NCI-H187 (cell line): ENCODE measurements around the gene SPON1.

Source experiments
- DNase-seq, 2 experiments: peaks; one replicate each; lab custom pipeline; 2025; lab: John Stamatoyannopoulos, UW

Gene SPON1

DNA sequence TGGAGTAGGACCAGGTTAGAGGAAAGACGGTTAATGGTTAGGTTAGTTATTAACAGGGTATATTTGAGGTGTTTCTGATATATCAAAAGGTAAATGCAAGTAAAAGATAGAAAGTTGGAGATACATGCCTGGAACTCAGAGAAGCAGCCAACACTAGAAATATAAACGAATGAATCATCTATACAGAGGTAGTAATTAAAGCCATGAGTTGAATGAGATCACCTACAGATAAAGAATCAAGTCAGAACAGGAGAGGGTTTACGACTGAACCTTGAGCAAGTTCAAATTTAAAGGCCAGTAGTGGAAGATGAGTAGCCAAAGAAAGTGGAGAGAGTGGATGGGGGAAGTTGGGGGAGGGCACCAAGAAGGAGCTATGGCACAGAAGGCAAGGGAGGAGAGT, 73.9 kb downstream of the SPON1 start:
- no peak for DNase-seq

DNA sequence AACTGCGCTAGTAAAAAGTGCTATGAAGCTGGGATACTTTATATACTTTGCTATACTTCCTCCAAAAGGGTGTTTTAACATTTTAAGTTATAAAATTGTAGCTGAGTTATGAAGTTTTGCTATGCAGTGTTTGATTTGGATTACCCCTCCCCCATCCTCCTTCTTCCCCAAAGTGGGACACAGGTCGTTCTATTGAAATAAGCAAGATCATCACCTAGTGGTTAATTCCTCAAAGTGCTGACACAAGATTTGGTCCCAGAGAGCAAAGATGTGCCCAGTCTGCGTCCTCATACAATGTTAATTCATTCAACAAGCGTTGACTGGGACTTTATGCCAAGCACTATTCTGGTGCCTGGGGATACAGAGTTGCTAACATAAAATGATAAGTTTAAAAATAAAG, 78.5 kb downstream of the SPON1 start:
- no peak for DNase-seq

DNA sequence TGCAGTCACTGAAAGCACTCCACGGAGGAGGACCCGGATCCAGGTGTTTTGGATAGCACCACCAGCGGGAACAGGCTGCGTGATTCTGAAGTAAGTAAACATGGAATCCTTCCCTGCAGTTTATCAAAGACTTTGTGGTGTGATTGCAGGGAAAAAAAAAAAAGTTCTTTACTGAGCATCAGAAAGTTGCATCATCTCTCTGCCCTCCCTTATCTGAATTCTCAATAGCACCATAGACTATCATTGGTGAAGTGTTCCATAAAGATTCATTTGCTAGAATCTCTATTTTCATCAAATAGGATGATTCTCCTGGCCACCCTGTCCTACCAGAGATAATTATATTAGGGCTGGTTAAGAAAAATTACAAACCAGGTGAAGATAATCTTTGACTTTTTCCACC, 79.0 kb downstream of the SPON1 start:
- no peak for DNase-seq

DNA sequence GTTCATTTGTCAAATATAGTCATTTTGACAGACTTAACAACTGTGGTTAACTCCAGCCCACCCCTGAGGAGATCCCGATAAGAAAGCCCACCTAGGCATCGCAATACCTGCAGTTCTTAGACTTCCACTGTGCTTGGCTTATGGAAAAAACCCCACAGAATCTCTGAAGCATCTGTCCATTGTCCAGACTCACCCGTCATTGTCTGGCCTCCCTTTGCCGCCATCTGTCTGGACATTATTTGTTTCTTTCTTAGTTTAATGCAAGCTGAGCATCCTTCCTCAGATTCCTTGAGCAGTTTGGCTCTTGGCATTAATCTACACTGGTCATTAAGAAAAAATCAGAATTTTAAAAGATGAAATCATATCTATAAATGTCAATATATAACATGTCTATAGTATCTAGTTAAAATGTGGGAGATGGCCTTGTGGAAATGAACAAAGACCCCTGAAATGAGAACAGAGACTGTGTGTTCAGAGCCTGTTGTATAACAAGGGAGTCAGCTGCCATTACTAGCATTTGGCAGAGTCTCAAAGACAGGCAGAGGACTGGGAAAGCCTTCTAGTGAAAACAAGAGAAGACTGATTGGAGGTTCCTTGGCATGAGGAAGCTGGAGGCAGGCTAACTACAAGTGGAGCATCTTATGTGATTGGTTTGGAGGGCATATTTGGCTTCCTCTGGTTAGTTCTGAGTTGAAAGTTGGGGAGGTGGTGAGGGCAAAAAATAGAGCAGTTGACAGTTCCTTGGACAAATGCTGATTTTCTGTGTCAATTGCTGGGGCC, 80.4 kb downstream of the SPON1 start:
- no peak for DNase-seq

DNA sequence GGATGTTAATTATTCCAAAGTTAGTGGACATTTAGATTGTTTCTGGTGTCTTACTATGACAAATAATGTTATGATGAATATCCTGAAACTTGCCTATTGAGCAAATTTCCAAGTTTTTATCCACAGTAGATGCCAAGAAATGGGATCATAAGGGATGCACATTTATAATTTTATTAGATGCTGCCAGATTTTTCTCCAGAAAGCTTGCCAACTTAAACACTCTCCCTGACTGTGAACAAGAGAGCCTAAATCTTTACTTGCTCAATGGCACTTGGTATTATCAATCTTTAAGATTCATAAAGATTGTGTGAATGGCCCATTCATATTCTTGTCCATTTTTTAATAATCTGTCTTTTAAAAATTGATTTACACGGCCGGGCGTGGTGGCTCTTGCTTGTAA, 82.4 kb downstream of the SPON1 start:
- DNase-seq = no peak

DNA sequence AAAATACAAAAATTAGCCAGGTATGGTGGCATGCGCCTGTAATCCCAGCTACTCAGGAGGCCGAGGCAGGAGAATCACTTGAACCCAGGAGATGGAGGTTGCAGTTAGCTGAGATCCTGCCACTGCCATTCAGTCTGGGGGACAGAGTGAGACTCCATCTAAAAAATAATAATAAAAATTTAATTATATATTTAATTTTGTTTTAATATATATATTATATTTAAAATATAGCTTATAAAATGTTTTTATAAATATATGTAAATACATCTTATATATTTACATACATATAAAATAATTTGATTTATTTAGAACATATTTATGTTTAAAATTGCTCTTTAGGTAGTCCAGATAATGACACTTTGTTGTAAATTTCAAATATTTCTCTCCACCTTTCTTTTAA, 82.9 kb downstream of the SPON1 start:
- DNase-seq = no peak

DNA sequence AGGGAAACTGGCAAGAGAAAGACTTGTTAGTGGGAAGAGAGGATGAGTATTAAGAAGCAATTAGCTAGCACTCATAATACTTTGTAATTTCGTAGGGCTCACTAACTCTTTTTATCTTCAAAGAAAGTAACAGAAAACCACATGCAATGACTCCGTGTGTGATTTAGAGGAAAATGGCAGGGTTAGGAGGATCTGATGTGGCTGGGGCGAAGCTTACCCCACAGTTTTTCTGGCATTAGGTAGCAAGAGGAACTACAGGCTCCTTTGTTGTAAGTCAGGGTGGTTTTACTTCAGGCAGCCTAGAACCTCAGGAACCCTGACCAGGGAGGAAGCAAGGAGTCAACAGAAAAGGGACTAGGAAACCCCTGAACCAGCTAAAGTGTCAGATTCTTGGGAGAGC, 89.7 kb downstream of the SPON1 start:
- DNase-seq = no peak

DNA sequence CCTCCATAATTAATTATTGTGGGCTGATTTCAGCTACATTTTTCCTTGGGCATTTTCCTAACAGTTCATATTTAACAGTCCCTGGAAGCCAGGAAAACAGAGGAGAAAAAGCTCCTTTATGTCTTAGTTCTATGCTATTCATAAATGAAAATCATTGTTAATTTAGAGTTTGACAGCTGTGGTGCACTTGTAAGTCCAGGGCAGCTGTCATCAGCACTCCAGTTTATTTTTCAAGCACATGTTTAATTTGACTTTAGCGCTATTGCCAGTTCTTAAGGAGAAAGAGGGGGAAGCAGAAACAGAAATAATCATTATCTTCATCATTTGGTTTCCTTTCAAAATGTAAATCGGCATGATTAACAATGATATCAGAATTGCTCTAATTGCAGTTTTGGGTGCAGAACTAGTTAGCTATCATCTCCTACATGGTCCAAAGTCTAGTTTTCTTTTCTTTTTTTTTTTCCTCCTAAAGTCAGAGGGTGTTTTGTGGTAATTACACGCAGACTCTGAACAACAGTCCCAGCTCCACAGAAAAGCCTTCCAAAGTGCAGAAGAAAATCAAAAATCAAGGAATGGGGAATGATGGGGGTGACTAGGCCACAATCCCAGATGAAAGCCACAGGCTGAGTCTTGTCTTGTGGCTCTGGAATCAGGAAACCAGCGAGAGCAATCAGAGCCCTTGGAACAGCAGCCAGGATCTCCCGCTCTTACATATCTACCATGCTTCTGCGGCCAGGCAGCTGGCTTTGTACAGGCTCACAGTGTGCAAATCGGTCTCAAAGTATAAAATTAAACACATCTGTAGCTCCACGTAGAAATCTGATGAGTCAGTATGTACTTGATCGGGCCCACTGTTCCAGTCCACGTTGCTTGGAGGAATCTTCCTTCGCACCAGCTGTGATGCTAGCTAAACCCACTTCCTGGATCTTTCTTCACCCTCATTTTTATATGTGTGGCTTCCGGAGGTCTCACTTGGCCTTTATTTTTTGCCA, 91.9 kb downstream of the SPON1 start:
- DNase-seq = no peak

DNA sequence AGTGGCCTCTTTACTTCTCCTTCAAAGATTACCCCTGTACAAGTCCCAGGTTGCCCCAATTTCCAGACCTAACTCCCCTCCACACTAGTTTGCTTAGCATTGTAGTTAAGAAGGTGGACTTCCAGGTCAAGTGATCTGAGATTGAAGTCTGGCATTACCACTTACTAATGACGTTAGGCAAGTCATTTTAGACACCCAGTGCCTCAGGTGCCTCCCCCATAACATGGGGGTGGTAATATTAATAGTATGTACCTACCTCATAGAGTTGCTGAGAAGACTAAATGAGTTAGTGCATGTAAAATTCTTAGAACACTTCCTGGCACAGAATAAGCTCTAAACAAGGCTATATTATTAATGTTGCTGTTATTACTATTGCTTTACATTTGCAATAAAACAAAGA, 93.4 kb downstream of the SPON1 start:
- no peak for DNase-seq

DNA sequence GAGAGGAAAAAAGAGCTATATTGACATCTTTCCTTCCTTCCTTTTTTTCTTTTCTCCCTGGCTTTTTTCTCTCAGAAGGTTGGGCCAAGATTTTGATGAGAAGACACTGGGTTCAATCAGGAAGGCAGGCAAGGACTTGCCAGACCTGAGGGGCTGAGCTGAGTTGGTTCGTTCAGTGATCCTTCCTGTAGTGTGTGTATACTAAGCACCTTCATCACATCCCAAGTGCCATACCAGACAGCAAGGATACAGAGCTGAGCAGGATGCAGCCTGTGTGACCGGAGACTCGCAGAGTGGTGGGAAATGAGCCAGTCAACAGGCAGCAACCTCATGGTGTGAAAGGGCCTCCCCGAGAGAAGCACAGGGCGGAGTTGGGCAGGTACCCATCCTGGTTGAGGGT, 95.5 kb downstream of the SPON1 start:
- no peak for DNase-seq

DNA sequence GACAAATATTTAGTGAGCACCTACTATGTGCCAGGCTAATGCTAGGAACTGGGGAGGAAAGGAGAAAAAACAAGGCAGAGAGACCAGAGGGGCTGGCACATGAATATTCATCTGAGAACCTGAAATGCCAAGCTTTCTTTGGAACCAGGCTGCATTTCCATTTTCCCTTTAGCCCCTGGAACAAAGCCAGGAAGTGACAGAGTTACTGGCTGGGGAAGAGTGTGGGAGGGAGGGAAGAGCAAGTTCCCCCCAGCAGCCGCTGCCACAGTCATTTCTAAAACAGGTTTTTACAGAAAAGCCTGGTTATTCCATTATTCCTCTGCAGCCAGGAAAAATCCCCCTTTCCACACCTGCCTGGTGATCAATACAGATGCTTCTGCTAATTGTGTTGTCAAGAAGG, 97.0 kb downstream of the SPON1 start:
- DNase-seq = no peak

DNA sequence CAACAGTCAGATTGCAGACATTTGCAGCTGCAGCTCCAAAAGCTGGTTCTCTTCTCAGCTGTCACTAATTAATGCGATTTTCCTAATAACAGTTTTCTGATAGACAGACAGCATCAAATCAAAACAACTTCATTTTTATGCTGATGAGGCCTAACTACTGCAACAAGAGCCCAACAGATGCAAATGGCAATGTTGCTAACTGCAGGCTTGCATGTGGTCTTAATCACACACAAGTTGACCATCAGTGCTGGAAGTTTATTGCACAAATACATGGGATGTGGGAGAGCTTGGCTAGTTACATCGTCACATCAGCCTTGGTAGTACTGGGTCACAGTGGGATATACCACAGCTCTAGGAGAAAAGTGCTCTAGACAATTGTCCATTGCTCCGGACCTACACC, 99.2 kb downstream of the SPON1 start:
- no peak for DNase-seq

DNA sequence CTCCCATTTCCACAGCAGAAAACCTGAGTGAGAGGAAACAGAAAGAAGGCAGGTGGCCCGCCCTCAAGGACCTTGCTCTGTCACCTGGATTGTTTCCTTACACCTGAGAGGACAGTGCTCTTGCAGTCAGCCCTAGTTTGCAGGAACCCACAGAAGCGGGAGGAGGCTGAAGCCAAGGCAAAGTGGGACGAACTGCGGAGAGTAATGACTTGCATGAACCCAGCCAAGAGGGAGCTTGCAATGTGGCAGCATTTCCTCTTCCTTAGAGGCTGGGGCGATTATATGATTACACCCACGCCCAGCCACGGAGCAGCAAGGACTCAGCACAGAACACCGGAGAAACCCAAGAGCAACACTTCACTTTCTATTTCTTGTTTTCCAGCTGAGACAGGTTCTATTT, 102.6 kb downstream of the SPON1 start:
- no peak for DNase-seq

DNA sequence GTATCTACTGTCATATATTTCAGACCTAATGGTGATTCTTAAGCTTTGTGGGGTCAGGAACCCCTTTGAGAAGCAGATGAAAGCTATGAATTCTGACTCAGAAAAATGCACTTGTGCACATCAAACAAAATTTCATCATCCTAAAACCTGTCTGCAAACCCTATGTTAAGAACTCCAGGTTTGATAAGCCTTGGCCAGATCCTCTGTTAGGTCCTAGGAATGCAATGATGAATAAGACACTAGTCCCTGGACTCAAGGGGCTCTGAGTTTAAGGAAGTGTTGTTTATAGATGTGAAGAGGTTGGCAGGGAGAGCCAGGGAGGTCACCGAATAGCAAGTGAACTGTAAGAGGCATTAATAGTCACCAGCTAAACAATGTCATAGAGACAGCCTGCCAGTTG, 103.2 kb downstream of the SPON1 start:
- DNase-seq = no peak

DNA sequence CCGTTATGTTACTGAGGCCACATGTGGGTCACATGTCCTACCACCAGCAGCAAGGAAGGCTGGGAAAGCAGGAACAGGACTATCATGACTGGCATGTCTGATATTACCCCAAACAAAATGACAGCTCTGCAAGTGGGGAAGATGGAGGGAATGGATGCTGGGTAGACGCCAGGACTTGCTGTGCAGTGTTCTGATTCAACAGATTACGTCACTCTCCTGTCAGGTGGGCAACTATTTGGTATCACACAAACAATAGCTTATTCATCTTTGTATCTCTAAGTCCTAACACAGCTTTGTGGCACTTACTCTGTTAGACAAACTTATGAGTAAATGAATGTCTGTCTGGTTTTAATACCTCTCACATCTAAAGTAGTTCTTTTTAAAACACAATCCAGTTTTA, 105.2 kb downstream of the SPON1 start:
- no peak for DNase-seq

DNA sequence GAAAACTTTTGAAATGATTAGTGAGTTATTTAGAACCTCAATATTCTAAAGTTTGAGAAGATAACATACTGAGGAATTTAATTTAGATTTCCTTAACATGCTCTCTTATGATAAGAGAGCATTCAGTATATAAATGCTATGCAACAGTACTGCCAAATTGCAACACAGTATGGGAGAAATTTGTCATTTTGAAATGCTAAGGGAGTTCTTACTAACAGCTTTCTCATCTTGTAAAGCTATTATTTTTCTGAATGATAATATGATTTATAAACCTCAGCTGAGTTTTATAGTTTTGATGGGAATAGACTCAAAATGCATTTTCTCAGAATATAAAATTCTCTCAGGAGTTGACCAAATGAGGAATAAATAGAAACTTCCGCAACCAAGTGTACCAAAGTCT, 108.4 kb downstream of the SPON1 start:
- DNase-seq = no peak

DNA sequence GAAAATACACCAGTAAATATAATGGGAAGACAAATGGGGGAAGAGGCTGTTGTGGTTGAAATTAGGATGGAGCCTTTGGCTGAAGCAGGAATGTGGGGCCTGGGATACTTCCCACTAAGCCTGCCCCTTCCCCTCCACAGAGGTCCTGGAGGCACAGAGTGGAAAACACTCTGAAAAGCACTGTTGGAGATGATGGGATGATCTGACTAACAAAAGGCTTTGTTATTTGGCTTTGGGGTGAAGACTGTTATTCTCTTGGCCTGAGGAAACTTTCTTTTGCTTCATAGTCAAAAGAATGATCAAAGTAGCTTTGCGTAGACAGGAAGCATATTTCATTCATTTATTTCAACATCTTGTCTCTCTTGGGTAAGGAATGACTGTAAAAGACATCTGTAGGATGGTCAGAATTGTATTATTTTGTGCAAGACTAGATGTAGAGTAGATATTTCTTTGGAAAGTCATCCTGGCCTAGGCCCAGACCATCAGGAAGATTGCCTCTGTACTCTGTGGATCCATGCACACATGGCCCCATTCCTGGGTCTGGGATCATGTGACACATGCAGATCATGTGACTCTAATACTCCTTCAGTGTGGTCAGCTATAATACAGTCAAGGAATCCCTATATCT, 111.4 kb downstream of the SPON1 start:
- DNase-seq = no peak

DNA sequence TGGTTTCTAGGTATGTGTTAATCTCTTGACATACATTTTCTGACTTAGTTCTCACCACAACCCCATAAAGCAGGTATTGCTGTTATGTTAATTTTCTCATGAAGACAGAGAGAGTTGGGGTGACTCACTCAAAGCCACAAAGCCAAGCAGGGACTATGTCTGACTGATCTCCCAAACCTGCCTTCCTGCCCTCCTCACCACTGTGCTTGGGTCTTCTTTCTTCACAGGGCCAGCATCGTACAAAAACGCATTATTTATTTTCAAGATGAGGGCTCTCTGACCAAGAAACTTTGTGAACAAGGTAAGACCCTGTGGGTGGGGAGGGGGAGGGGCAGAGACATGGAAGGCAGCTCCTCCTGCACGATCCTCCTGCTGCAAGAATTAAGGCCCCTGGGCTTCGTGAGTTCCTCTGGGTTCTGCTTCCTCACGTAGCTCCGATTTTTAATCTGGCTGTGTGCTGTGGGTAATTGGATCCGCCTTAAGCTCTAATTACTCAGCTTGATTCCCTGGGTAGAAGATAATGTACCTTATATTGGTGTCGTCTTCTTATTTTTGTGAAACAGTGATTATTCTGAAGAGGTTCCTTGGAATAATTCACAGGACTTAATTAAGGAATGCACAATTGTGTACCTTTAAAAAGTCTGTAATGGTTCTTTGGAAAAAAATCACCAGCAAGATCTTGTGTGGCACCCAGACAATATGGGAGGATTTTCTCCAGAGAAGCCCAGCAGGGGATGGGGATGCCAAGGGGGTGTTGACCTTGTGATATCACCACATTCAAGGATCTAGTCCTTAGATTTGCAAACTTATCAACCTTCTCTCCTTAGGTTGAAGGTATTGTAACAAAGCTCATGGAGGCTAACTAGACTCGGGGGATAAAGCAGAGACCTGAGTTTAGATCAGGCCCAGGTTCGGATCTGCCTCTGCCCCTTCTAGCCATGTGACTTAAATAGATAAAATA, 112.9 kb downstream of the SPON1 start:
- DNase-seq = no peak

DNA sequence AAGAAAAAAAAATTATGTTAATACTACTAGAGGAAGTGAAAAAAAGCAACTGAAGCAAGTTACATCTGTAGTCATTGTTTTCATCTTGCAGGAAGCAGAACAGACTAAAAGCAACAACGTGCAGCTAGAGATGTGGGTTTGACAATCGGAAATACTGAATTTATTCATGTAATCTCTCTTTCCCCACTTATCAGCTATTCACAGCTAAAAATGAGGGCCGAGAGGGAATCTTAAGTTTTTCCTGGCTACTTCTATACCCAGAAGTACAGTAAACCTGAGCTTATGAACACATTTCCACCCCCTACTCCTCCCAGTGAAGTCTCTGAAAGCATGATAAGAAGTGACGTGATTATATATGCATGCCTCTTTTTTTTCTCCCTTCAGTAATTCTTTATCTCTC, 116.5 kb downstream of the SPON1 start:
- no peak for DNase-seq

DNA sequence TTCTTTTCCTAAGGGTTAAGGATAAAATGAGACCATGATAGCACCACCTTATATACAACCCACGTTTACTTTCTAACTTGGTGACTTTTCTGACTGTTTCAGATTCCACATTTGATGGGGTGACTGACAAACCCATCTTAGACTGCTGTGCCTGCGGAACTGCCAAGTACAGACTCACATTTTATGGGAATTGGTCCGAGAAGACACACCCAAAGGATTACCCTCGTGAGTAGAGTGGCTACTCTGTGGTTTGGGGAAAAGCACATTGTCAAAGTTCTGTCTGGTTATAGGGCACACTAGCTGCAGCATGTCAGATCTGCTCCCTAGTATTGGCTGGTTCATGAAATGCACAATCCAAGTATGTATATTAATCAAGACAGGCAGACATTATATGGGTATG, 117.3 kb downstream of the SPON1 start:
- DNase-seq = no peak

DNA sequence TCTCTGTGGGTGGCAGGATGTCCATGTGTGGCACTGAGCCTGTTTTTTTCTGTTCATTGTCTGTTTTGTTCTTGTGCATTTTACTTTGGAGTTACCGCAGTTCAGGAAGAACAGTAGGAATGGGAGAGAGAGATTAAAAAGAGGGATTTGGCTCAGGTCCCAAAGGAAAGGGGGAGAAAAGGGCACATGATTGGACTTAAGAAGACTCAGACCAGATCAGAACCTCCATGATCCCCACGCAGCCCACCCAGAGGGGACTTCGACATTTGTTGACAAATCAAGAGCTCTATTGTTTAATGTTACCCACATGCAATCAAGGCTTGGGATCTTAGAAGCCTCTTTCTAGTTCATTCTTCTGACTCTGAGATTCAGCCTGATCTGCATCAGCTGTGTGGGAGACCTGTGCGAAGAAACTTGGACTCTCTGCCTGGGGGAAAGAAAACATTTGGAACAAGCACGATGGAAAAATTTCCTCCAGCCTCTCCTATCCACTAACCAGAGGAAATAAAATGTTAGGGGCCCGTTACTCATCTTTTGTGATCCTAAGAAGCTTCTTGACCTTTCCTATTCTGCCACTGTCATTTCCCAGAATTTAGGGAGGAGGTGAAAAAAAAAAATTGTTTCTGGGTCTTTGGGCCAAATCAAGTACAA, 119.2 kb downstream of the SPON1 start:
- DNase-seq = no peak
